Measurements from ENCODE around the gene RHCE. TPM values are rescaled to one million over a fixed set of nuclear protein-coding genes. Genes with fewer than 3 reads are reported as not detected.
"Not testable (repeated sequence)": the region's sequence is repeated elsewhere in the genome, so short reads cannot be mapped to it uniquely, and the experiment has no call there.

Gene RHCE
- total RNA-seq, 1 donor = under 0.01 TPM

GRCh38 chr1:25445993-25446538 is 25.4 kb upstream of the RHCE start:
- no peak overlapping the region for H3K4me3 ChIP-seq (ENCODE audit: low read depth, low read length)
- no peak for TF ChIP-seq CTCF (IDR thresholded peaks at IDR 0.05; ENCODE audit: insufficient read depth, low read depth, low read length)
- DNase-seq (ENCODE audit: low read depth) = peak; percentile 30

- not testable (repeated sequence) for H3K4me3 ChIP-seq (ENCODE audit: low read depth, low read length); DNase-seq (ENCODE audit: low read depth)
Observed at GRCh38 chr1:25444604-25445003, 24.0 kb upstream of the RHCE start.

GRCh38 chr1:25443030-25443699 is 22.5 kb upstream of the RHCE start:
- TF ChIP-seq CTCF (IDR thresholded peaks at IDR 0.05; ENCODE audit: insufficient read depth, low read depth, low read length) = no peak
- H3K4me3 ChIP-seq (ENCODE audit: low read depth, low read length) = no peak overlapping the region
- DNase-seq (ENCODE audit: low read depth) = no peak

- no peak for DNase-seq (ENCODE audit: low read depth)
- no peak overlapping the region for H3K4me3 ChIP-seq (ENCODE audit: low read depth, low read length)
- TF ChIP-seq CTCF (IDR thresholded peaks at IDR 0.05; ENCODE audit: insufficient read depth, low read depth, low read length) = no peak
Observed at GRCh38 chr1:25442178-25442577, 21.6 kb upstream of the RHCE start.

GRCh38 chr1:25439287-25439686 is 18.7 kb upstream of the RHCE start:
- DNase-seq (ENCODE audit: low read depth) = no peak
- TF ChIP-seq CTCF (IDR thresholded peaks at IDR 0.05; ENCODE audit: insufficient read depth, low read depth, low read length) = no peak
- H3K4me3 ChIP-seq (ENCODE audit: low read depth, low read length) = no peak overlapping the region

- no peak for TF ChIP-seq CTCF (IDR thresholded peaks at IDR 0.05; ENCODE audit: insufficient read depth, low read depth, low read length)
- H3K4me3 ChIP-seq (ENCODE audit: low read depth, low read length) = no peak overlapping the region
- no peak for DNase-seq (ENCODE audit: low read depth)
Observed at GRCh38 chr1:25437672-25438071, 17.0 kb upstream of the RHCE start.

- DNase-seq (ENCODE audit: low read depth) = peak; percentile 57
- no peak for TF ChIP-seq CTCF (IDR thresholded peaks at IDR 0.05; ENCODE audit: insufficient read depth, low read depth, low read length)
- H3K4me3 ChIP-seq (ENCODE audit: low read depth, low read length) = no peak overlapping the region
Observed at GRCh38 chr1:25435397-25436108, 14.9 kb upstream of the RHCE start.
